Measurements from ENCODE around the gene ARMH2. TPM values are rescaled to one million over a fixed set of nuclear protein-coding genes. Genes with fewer than 3 reads are reported as not detected.

Gene ARMH2
- total and polyA plus RNA-seq, 2 donors (not counting 3 experiments of a cell fraction or from before 2014, with no cell fraction given), result not detected

- peaks cover 0 to 2% of the 10 kb centered on the region in 2 experiments for H3K27me3 ChIP-seq (ENCODE audit: control insufficient read depth in 2 of 2, insufficient read depth in 2 of 2, low read length in 2 of 2)
- H4K20me1 ChIP-seq (replicated peaks; ENCODE audit: control insufficient read depth, extremely low read depth, insufficient read depth, low read length), result no peaks in the 10 kb centered on the region
- no peaks in the 10 kb centered on the region for H3K9me3 ChIP-seq (replicated peaks; ENCODE audit: control insufficient read depth, insufficient read depth, low read length)
- ChIA-PET CTCF (no interaction called here), POLR2A (no interaction called here)
- no peaks in the 10 kb centered on the region for H3K4me1 ChIP-seq (ENCODE audit: control insufficient read depth, extremely low read depth, insufficient read depth, low read length)
- H3K4me2 ChIP-seq (ENCODE audit: insufficient read depth, low read length), result no peak overlapping the region
- H3K4me3 ChIP-seq (replicated peaks in 1 of 3; ENCODE audit: insufficient read depth in 1 of 3, low read depth in 1 of 3, low read length in 3 of 3), result no peak overlapping the region
- FAIRE-seq (no peak), DNase-seq (ENCODE audit: low read depth, low spot score) (no peak)
- intact Hi-C loops (cut with micrococcal nuclease) (no loop called here), dilution Hi-C loops (cut with MboI; ENCODE audit: extremely low pct_ligation_motif_present, low sequenced_read_pairs) (no loop called here)
- no TSS peak for BruUV-seq (replicated peaks)
- no peak for TF ChIP-seq CTCF (IDR thresholded peaks at IDR 0.05; ENCODE audit: extremely low read depth in 1 of 2, insufficient read depth in 1 of 2, low read depth in 1 of 2, low read length in 2 of 2)
- TF ChIP-seq MAX (IDR thresholded peaks at IDR 0.05; ENCODE audit: insufficient read depth, insufficient read length), result no peak
- TF ChIP-seq FOS (IDR thresholded peaks at IDR 0.05; ENCODE audit: borderline replicate concordance, insufficient read depth, low read length), result no peak
- no peak for TF ChIP-seq POLR2AphosphoS5 (IDR thresholded peaks at IDR 0.05; ENCODE audit: insufficient read depth, low read depth, low read length)
- no peak for TF ChIP-seq EZH2 (IDR thresholded peaks at IDR 0.05; ENCODE audit: borderline replicate concordance, low read depth, low read length, severe bottlenecking)
- no peak for TF ChIP-seq POLR2A (IDR thresholded peaks at IDR 0.05; ENCODE audit: low read depth, low read length)
- no peak for TF ChIP-seq GATA2 (IDR thresholded peaks at IDR 0.05; ENCODE audit: insufficient read depth, insufficient read length, low read depth, low read length)
- TF ChIP-seq MYC (IDR thresholded peaks at IDR 0.05; ENCODE audit: low read depth, low read length), result no peak
- TF ChIP-seq JUN (IDR thresholded peaks at IDR 0.05; ENCODE audit: borderline replicate concordance, insufficient read depth, insufficient read length, low read depth), result no peak
- no peaks in the 10 kb centered on the region for H3K79me2 ChIP-seq (ENCODE audit: control insufficient read depth, insufficient read depth, low read length)
- no peak overlapping the region for H3K27ac ChIP-seq (ENCODE audit: insufficient read depth, low read depth, low read length)
- no peaks in the 10 kb centered on the region for H3K9me1 ChIP-seq (replicated peaks; ENCODE audit: control insufficient read depth, extremely low read depth, insufficient read depth, low read length)
- H3K9ac ChIP-seq (replicated peaks; ENCODE audit: extremely low read depth, insufficient read depth, low read length), result no peak overlapping the region
- no peak overlapping the region for H2AFZ ChIP-seq (ENCODE audit: low read depth, low read length)
- no peaks in the 10 kb centered on the region for H3K36me3 ChIP-seq (ENCODE audit: control insufficient read depth in 2 of 2, extremely low read depth in 1 of 2, insufficient read depth in 2 of 2, low read length in 2 of 2)
These were observed 33.3 kb upstream of the ARMH2 start for GRCh38 chr6:24831771-24832716.
